Mucosa of descending colon (tissue), 3 donors: ENCODE data around the gene OAS1. TPM values are rescaled to one million over a fixed set of nuclear protein-coding genes. Genes with fewer than 3 reads are reported as not detected.

Experiments
- ATAC-seq: fragments of 200-7000 bp; cut with Tn5 transposase; one replicate; pipeline ENCODE4 v1.9.1; 2020; ENCODE audit warnings: mild to moderate bottlenecking, moderate library complexity
- DNase-seq, 3 donors: peaks; one replicate each; pipeline ENCODE4 v3.0.0-alpha.2; 2020
- H3K36me3 ChIP-seq: fragments of 200-600 bp; one replicate; pipeline ENCODE4 v1.8.0; 2021; ENCODE audit warnings: low read depth, mild to moderate bottlenecking
- H3K4me1 ChIP-seq: fragments of 200-600 bp; one replicate; pipeline ENCODE4 v1.8.0; 2021; ENCODE audit warnings: low read depth, mild to moderate bottlenecking
- H3K4me3 ChIP-seq: fragments of 200-600 bp; one replicate; pipeline ENCODE4 v1.8.0; 2021; ENCODE audit warnings: mild to moderate bottlenecking
- H3K9me3 ChIP-seq: fragments of 200-600 bp; one replicate; pipeline ENCODE4 v1.8.0; 2021; ENCODE audit warnings: mild to moderate bottlenecking
- CTCF ChIP-seq: fragments of 200-600 bp; IDR thresholded peaks from one replicate; pipeline ENCODE4 v1.8.0; 2022; ENCODE audit warnings: antibody characterized with exemption, mild to moderate bottlenecking
- intact Hi-C, 2 donors: fragments of 100-400 bp; cut with DNase I in 1 of 2; cut with micrococcal nuclease in 1 of 2; formaldehyde crosslinking; loops; one replicate each; pipeline versions ENCODE4 v1.11.0 to v1.11.1; 2022; cut with DNase I, micrococcal nuclease
- total RNA-seq, 3 donors: library from RNA; stranded (reverse); fragmentation: NEBNext Ultra II Directional in 2 of 3; extraction: Animal tissue kit (Norgen Biotek cat#: 25700) in 2 of 3; gene quantifications; one replicate each; pipeline versions ENCODE4 v1.2.1 to v1.2.4, GENCODE V29; 2021 to 2023
- donor health status: DM: no; HTN: no; CAD: no; lungs with moderate emphysema.
- donor health status: DM: no; HTN: no; CAD: no.
- donor health status: DM: no; HTN: yes; CAD: no.

The OAS1 gene
- total RNA-seq, 3 donors from 2014 or later: 67.9 to 162 (median 103) TPM

DNA sequence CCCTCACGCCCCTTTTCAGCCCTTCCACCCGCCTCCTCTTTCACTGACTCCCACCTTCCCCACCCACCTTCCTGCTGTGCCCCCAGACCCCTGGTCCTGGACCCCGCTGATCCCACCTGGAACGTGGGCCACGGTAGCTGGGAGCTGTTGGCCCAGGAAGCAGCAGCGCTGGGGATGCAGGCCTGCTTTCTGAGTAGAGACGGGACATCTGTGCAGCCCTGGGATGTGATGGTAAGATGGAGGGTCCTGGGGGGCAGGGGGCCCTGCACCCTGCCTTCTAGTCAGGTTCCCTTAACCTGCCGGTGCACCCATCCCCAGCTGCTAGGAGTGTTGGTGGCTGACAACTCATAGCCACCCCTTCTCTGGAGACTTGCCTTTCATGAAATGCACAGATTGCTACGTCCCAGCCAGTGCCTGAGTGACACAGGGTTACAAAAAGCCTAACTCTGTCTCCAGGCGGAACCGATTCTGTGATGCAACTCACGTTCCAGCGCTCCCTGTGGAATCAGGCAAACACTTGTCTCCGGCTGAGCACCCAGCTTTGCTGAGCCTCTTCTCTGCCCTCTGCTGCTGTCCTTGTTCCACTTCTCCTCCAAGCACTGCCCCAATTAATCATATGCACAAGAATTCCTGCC is 56.6 kb downstream of the OAS1 start:
- DNase-seq (no peak), ATAC-seq (no peak)
- Histone ChIP-seq H3K9me3 (no peaks in the 10 kb centered on the region), H3K4me1 (no peaks in the 10 kb centered on the region), H3K4me3 (no peak overlapping the region), H3K36me3 (no peaks in the 10 kb centered on the region)
- intact Hi-C loops: no loop called here
- no peak for TF ChIP-seq CTCF

DNA sequence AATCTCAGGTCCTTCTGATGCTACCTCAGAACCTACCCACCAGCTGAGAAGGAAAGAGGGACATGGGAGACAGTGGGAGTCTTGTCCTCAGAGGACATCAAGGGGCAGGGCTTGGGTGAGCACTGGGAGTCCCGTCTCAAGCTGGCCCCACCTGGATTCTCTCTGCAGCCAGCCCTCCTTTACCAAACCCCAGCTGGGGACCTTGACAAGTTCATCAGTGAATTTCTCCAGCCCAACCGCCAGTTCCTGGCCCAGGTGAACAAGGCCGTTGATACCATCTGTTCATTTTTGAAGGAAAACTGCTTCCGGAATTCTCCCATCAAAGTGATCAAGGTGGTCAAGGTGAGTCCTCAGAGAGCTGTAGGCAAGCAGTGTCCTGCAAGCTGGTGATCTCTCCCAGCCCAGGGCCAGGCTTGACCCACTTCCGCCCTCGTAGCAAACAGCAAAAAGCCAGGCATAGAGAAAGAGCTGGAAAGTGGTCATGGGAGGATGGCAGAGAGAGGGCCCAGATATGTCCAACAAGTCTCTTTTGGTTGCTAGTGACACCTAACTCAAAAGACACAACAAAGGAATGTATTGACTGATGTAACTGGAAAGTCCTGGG is 57.4 kb downstream of the OAS1 start:
- intact Hi-C loops: no loop called here
- DNase-seq (no peak), ATAC-seq (no peak)
- no peaks in the 10 kb centered on the region for H3K9me3 ChIP-seq
- TF ChIP-seq CTCF: no peak
- H3K4me1 ChIP-seq: no peaks in the 10 kb centered on the region
- no peak overlapping the region for H3K4me3 ChIP-seq
- no peaks in the 10 kb centered on the region for H3K36me3 ChIP-seq

DNA sequence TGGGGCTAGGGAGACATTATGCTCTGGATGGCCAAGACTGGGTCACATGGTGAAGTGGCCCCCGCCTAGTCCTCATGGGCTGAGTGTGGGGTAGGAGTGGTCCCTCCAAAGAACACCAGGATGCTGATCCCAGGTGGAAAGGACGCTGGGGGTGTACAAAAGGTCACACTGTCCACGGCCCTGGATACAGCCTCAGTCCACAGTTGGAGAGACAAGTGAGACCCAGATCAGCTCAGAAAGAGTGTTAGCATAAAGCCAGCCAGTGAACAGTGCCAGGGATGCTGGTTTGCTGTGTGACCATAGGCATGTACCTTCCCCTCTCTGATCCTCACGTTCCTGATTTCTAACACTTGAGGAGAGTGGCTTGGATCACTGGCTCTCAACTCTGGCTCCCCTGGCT is 58.2 kb downstream of the OAS1 start:
- H3K36me3 ChIP-seq: no peaks in the 10 kb centered on the region
- no peak overlapping the region for H3K4me3 ChIP-seq
- intact Hi-C loops: no loop called here
- no peak for TF ChIP-seq CTCF
- ATAC-seq: no peak
- no peaks in the 10 kb centered on the region for H3K4me1 ChIP-seq
- DNase-seq: no peak
- H3K9me3 ChIP-seq: no peaks in the 10 kb centered on the region

- Histone ChIP-seq H3K9me3 (no peaks in the 10 kb centered on the region), H3K4me1 (no peaks in the 10 kb centered on the region), H3K36me3 (no peaks in the 10 kb centered on the region), H3K4me3 (no peak overlapping the region)
- no peak for ATAC-seq
- intact Hi-C loops: no loop called here
- DNase-seq: no peak
- no peak for TF ChIP-seq CTCF
These were observed 58.9 kb downstream of the OAS1 start for GRCh38 chr12:112965643-112966042.

DNA sequence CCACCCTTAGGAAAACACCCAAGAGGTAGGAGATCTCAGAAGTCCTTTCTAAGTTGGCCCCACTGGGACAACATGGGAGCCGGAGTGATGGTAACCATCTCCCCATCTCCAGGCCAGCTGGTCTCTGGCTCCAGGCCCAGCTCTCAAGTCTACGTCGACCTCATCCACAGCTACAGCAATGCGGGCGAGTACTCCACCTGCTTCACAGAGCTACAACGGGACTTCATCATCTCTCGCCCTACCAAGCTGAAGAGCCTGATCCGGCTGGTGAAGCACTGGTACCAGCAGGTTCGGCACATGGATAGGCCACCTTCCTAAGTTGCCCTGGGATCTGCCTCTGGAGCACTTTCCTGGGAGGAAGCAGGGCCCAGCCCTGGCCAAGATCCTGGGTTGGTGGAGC is 60.5 kb downstream of the OAS1 start:
- Histone ChIP-seq H3K9me3 (no peaks in the 10 kb centered on the region), H3K4me1 (no peaks in the 10 kb centered on the region), H3K4me3 (no peak overlapping the region), H3K36me3 (no peaks in the 10 kb centered on the region)
- DNase-seq (no peak), ATAC-seq (no peak)
- no peak for TF ChIP-seq CTCF
- intact Hi-C loops: no loop called here

DNA sequence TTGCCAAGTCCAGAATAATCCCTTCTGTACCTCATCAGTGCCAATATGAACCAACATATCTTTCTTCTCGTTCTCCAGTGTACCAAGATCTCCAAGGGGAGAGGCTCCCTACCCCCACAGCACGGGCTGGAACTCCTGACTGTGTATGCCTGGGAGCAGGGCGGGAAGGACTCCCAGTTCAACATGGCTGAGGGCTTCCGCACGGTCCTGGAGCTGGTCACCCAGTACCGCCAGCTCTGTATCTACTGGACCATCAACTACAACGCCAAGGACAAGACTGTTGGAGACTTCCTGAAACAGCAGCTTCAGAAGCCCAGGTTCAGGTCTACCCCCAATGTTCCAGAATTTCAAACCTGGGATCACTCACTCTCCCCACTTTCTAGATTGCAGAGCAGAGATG is 61.1 kb downstream of the OAS1 start:
- no peak for TF ChIP-seq CTCF
- Histone ChIP-seq H3K9me3 (no peaks in the 10 kb centered on the region), H3K4me3 (no peak overlapping the region), H3K4me1 (no peaks in the 10 kb centered on the region), H3K36me3 (no peaks in the 10 kb centered on the region)
- ATAC-seq: no peak
- intact Hi-C loops: no loop called here
- DNase-seq: no peak
